ENCODE data around the gene REN.

The REN gene

GRCh38 chr1:204190212-204191211 is 24.4 kb upstream of the REN start:
- DNase-seq: no peak

- no peak for DNase-seq
Measured at GRCh38 chr1:204188959-204189639, 23.0 kb upstream of the REN start.

GRCh38 chr1:204186597-204186996 is 20.5 kb upstream of the REN start:
- DNase-seq: no peak

GRCh38 chr1:204181116-204181515 is 15.0 kb upstream of the REN start:
- no peak for DNase-seq

- no peak for DNase-seq
Measured at GRCh38 chr1:204180133-204180532, 14.0 kb upstream of the REN start.

- DNase-seq: no peak
Measured at GRCh38 chr1:204178487-204179281, 12.5 kb upstream of the REN start.

GRCh38 chr1:204177133-204177532 is 11.0 kb upstream of the REN start:
- DNase-seq: no peak

- DNase-seq: no peak
Measured at GRCh38 chr1:204176049-204176448, 9.9 kb upstream of the REN start.

- DNase-seq: no peak
Measured at GRCh38 chr1:204174958-204175357, 8.8 kb upstream of the REN start.

- no peak for DNase-seq
Measured at GRCh38 chr1:204172404-204173029, 6.4 kb upstream of the REN start.

- DNase-seq: no peak
Measured at GRCh38 chr1:204171751-204172178, 5.6 kb upstream of the REN start.

GRCh38 chr1:204170494-204171155 is 4.5 kb upstream of the REN start:
- no peak for DNase-seq

GRCh38 chr1:204169858-204170257 is 3.7 kb upstream of the REN start:
- no peak for DNase-seq

- DNase-seq: no peak
Measured at GRCh38 chr1:204167730-204168129, 1.6 kb upstream of the REN start.

- DNase-seq: peak; percentile 65
Measured at GRCh38 chr1:204162494-204163074, 3.6 kb downstream of the REN start.

- DNase-seq: no peak
Measured at GRCh38 chr1:204161609-204162493, 4.3 kb downstream of the REN start.

GRCh38 chr1:204157962-204158361 is 8.2 kb downstream of the REN start:
- no peak for DNase-seq

- no peak for DNase-seq
Measured at GRCh38 chr1:204155881-204156280, 10.3 kb downstream of the REN start.

- no peak for DNase-seq
Measured at GRCh38 chr1:204154568-204155255, 11.4 kb downstream of the REN start.

- DNase-seq: no peak
Measured at GRCh38 chr1:204153667-204154066, 12.5 kb downstream of the REN start.
